GM10266 (cell line): ENCODE measurements around the gene TMEM222.

Source experiments
- DNase-seq: peaks from one replicate; pipeline ENCODE4 v3.0.0; 2012; ENCODE audit errors: extremely low spot score
- TF ChIP-seq, protein P1 (sequence below): IDR thresholded peaks from 2 replicates; pipeline ENCODE4 v1.5.1; 2012; ENCODE audit warnings: mild to moderate bottlenecking, low read depth; ENCODE audit not compliant: control insufficient read depth, insufficient read depth; ENCODE audit errors: missing control alignments

Gene TMEM222

DNA sequence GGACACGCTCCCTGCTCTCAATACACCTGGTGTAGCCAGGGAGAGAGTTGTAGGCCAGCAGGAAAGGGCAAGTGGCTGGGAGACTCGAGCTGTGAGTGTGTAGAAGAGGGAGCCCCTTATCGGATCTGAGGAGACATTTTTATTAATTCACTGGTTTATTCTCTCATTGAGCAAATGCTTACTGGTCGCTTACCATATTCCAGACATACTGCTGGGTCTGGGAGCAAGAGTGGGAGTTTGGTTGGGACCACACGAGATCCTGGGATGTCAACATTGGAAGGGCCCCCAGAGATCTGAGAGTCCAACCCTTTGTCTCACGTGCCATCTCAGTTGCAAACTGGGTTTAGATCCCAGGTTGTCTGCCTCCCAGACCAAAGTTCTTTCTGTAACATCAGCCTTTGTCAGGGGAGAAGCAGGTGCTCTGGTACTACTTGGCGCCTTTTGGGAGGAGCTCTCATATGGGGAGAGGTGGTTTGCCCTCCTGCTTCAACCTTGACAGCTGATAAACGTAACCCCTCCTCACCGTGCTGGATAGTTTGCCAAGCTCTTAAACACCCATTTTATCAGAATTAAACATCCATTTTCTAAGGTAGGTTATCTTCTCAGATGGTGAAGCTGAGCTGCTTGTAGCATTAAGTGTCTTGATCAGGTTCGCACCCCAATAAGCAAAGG lies 742 bp downstream of the TMEM222 start:
- TF ChIP-seq, protein P1, sequence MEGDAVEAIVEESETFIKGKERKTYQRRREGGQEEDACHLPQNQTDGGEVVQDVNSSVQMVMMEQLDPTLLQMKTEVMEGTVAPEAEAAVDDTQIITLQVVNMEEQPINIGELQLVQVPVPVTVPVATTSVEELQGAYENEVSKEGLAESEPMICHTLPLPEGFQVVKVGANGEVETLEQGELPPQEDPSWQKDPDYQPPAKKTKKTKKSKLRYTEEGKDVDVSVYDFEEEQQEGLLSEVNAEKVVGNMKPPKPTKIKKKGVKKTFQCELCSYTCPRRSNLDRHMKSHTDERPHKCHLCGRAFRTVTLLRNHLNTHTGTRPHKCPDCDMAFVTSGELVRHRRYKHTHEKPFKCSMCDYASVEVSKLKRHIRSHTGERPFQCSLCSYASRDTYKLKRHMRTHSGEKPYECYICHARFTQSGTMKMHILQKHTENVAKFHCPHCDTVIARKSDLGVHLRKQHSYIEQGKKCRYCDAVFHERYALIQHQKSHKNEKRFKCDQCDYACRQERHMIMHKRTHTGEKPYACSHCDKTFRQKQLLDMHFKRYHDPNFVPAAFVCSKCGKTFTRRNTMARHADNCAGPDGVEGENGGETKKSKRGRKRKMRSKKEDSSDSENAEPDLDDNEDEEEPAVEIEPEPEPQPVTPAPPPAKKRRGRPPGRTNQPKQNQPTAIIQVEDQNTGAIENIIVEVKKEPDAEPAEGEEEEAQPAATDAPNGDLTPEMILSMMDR: no peak
- no peak for DNase-seq

DNA sequence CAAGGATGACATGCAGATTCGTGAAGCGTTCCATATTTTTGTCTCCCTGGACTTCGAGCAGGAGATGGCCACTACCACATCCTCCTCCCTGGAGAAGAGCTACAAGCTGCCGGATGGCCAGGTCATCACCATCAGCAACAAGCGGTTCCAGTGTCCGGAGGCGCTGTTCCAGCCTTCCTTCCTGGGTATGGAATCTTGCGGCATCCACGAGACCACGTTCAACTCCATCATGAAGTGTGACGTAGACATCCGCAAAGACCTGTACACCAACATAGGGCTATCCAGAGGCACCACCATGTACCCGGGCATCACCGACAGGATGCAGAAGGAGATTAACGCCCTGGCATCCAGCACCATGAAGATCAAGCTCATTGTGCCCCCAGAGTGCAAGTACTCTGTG lies 3.3 kb downstream of the TMEM222 start:
- TF ChIP-seq, protein P1: no peak
- DNase-seq: no peak

DNA sequence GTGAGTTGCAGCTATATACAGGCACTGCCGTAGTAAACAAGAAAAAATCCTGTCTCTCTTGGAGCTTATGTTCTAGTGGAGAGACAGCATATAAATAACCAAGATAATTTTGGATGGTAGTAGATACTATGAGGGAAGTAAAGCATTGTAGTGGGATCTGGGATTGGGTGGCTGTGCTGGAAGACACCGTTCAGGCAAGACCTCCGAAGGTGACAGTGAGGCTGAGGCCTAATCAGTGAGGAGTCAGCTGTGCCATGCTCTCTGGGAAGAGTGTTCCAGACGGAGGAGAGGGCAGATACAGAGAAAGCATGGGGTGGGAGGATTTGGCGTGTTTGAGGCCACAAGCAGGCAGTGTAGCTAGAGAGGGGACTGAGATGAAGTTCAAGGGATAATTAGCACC lies 6.0 kb downstream of the TMEM222 start:
- DNase-seq: no peak
- TF ChIP-seq, protein P1: no peak

DNA sequence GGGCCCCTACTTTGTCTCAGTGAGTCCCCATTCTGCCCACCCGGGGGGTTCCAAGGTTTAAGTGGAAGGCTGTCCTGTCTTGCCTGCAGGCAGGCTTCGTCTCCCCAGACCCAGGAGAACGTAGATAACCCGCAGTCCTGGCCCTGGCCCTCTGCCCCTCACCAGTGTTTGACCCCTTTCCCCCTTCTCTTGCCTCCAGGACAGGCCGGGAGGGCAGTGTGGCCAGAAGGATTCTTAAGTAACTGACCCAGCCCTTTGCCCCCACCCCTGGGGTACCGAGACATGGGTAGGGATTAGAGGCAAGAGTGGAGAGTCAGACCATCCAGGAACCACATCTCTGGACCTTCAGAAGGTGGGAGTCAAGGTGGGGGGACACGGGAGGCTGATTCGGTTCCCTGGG lies 8.8 kb downstream of the TMEM222 start:
- DNase-seq: no peak
- TF ChIP-seq, protein P1: no peak

DNA sequence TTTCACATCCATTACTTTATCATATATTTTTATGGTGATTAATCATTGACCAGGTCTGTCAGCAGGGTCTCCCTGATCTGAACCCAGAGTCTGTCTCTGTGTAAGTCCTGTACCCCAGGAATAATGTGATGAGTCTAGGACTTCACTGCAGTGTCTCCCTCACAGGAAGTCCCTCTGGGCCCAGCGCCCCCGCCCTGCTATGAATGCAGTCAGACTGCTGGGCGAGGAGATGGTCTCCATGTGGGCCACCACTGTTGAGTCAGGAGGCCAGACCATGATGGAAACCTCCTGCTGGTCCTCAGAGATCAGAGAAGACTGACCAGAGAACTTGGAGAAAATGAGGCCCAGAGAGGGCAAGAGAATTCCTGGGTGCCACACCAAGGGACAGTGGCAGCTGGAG lies 9.5 kb downstream of the TMEM222 start:
- TF ChIP-seq, protein P1: no peak
- DNase-seq: no peak

DNA sequence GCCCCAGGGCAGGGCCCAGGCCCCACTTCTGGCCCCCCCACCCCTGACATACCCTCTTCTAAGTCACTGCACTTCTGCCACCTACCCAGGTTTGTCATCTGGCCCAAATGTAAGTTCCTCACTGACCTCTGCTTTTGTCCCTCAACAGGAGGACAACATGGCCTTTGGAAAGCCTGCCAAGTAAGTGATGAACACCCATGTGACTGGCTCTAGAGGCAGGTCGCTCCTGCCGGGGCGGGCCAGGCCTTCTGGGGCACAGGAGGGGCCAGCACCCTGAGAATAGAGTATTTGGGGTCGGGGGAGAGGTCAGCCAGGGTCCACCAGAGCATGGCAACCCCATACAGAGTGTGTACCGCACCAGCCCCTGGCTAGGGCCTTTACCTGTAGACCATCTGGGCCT lies 10.0 kb downstream of the TMEM222 start:
- TF ChIP-seq, protein P1: no peak
- no peak for DNase-seq

DNA sequence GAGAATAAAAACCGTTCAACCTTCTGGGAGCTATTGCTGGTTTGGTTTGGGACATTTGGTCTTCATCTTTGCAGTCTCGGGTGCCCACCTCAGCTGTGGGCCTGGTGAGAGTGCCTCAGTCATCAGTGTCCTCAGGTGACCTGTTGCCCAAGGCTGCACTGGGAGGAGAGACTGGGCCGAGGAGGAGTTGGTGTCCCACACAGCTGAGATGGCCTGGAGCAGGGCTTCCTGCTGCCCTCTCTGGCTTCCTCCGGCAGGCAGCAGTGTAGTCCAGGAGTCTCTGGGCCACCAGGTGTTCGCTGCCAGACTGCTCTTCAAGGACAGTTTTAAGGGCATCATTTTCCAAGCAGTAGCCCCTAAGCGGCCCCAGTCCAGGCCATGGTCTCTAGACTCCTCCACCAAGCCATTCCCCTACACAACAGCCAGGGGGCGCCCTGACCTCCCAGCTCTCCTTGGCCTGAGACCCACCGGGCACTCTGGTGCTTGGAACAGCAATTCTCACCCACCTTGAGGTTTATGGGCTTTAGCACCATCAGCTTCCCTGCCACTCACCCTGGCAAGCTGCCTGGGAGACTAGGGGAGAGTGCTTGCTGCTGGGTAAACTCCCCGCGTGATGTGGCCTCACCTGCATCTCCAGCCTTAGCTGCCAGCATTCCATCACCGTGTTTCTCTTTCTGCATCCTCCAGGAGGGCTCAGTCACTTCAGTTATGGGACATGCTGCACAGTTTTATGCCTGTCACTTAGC lies 10.7 kb downstream of the TMEM222 start:
- peak; percentile 70 for DNase-seq
- TF ChIP-seq, protein P1: peak; percentile 86
